Ovary (tissue), 9 donors: ENCODE data around the gene ITGB5. TPM values are rescaled to one million over a fixed set of nuclear protein-coding genes. Genes with fewer than 3 reads are reported as not detected.

ENCODE experiments used
- DNase-seq, 5 donors: peaks; one replicate each; pipeline ENCODE4 v3.0.0-alpha.2; 2019 to 2020
- H3K27ac ChIP-seq, 2 donors: fragments of 200-600 bp; one replicate each; pipeline versions ENCODE4 v1.5.1 to v1.8.0; 2019 to 2022
- H3K27me3 ChIP-seq: fragments of 200-600 bp; one replicate; pipeline ENCODE4 v1.8.0; 2022
- H3K36me3 ChIP-seq: fragments of 200-600 bp; sonication (generic); one replicate; pipeline ENCODE4 v1.5.1; 2019
- H3K4me1 ChIP-seq: one replicate; pipeline ENCODE4 v1.8.1; 2013; ENCODE audit warnings: mild to moderate bottlenecking, moderate library complexity; ENCODE audit not compliant: insufficient read depth
- H3K4me3 ChIP-seq: fragments of 200-600 bp; sonication (generic); one replicate; pipeline ENCODE4 v1.5.1; 2017
- H3K9me3 ChIP-seq, 2 donors: fragments of 200-600 bp in 1 of 2; sonication (generic) in 1 of 2; one replicate each; pipeline versions ENCODE4 v1.5.1 to v1.8.1; 2013 to 2019; ENCODE audit warnings: mild to moderate bottlenecking in 1 of 2, moderate library complexity in 1 of 2
- CTCF ChIP-seq, 3 donors: fragments of 450-650 bp in 2 of 3; fragments of 200-600 bp in 1 of 3; IDR thresholded peaks; one replicate each; pipeline versions ENCODE4 v1.5.1 to v1.8.0; 2016 to 2022; ENCODE audit warnings: antibody characterized with exemption in 3 of 3, mild to moderate bottlenecking in 1 of 3
- EP300 ChIP-seq: sonication (generic); formaldehyde crosslinking; IDR thresholded peaks from one replicate; pipeline ENCODE4 v1.6.1; 2017; ENCODE audit warnings: antibody characterized with exemption
- POLR2A ChIP-seq: fragments of 450-650 bp; IDR thresholded peaks from one replicate; pipeline ENCODE4 v1.6.1; 2017; ENCODE audit warnings: antibody characterized with exemption, mild to moderate bottlenecking, moderate library complexity
- WGBS, 3 donors: extraction: QIAGEN DNeasy Blood & Tissue Kit in 1 of 3; methylation state at CpG; one replicate each; pipeline versions ENCODE4 v1.1.5 to v1.1.7; 2013 to 2017; 5-methylcytosine and 5-hydroxymethylcytosine counted together
- intact Hi-C, 4 donors: fragments of 100-400 bp; cut with DNase I; formaldehyde crosslinking; loops; one replicate each; pipeline versions ENCODE4 v1.11.0 to v1.15.1; 2022 to 2023
- polyA plus RNA-seq, 2 donors: library from polyadenylated mRNA; stranded (reverse); fragments of 200-250 nt in 1 of 2; fragments of 350-450 nt in 1 of 2; fragmentation: Illumina TruSeq in 1 of 2; extraction: RNeasy Lipid Tissue Mini Kit (QIAGEN cat#74804) in 1 of 2; gene quantifications; one replicate each; pipeline ENCODE4 v1.2.3, GENCODE V29; 2013 to 2014
- total RNA-seq, 7 donors: library from RNA; depleted of rRNA in 2 of 7; stranded (reverse); fragments of >200 nt in 2 of 7; fragmentation: NEBNext Ultra II Directional in 3 of 7; extraction: Animal tissue kit (Norgen Biotek cat#: 25700) in 3 of 7; gene quantifications; one replicate each; pipeline versions ENCODE4 v1.1.0 to v1.2.4, GENCODE V29; 2016 to 2023
- donor health status: DM: no; HTN: no; CAD: no; lungs with moderate emphysema.
- donor health status: DM: no; HTN: no; CAD: no.
- donor health status: Bipolar disorder and iron deficiency.
- donor health status: DM: yes; HTN: yes; CAD: no.
- donor health status: DM: no; HTN: no; CAD: no.
- donor health status: DM: yes; HTN: yes; CAD: no.

The ITGB5 gene
- total and polyA plus RNA-seq, 9 donors = 31.0 to 109 (median 38.0) TPM

- intact Hi-C loops = loop anchor here in 1 of 4 donors (5.0 kb wide), 1 partner anchor 112 kb away; the partner anchor contains the start of gene ITGB5
- Histone ChIP-seq H3K4me1 (peaks cover 3% of the 10 kb centered on the region), H3K4me3 (no peak overlapping the region), H3K9me3 (no peaks in the 10 kb centered on the region), H3K27ac (no peak overlapping the region), H3K27me3 (no peaks in the 10 kb centered on the region), H3K36me3 (no peaks in the 10 kb centered on the region)
- TF ChIP-seq CTCF (IDR thresholded peaks at IDR 0.05) (no peak), POLR2A (no peak), EP300 (no peak)
- DNase-seq = peak in 1 of 5 donors; percentile 7
- 80 to 88% (median 81%) methylated on average over 7 of the region's 7 CpGs for WGBS, 3 donors
These were observed 112.2 kb downstream of the ITGB5 start for GRCh38 chr3:124774841-124775402.

- TF ChIP-seq CTCF (IDR thresholded peaks at IDR 0.05) = no peak
- no peak for TF ChIP-seq EP300
- TF ChIP-seq POLR2A = no peak
- WGBS, 3 donors = 12 to 26% (median 25%) methylated on average over 6 of the region's 6 CpGs
- Histone ChIP-seq H3K4me1 (peaks cover 2% of the 10 kb centered on the region), H3K27me3 (no peaks in the 10 kb centered on the region), H3K27ac (no peak overlapping the region), H3K4me3 (no peak overlapping the region), H3K9me3 (no peaks in the 10 kb centered on the region), H3K36me3 (no peaks in the 10 kb centered on the region)
- peak in 1 of 5 donors; percentile 26 for DNase-seq
- intact Hi-C loops = no loop called here
These were observed 112.8 kb downstream of the ITGB5 start for GRCh38 chr3:124774327-124774718.

- Histone ChIP-seq H3K4me1 (peaks cover 2% of the 10 kb centered on the region), H3K9me3 (no peaks in the 10 kb centered on the region), H3K27ac (no peak overlapping the region), H3K4me3 (no peak overlapping the region), H3K36me3 (no peaks in the 10 kb centered on the region), H3K27me3 (no peaks in the 10 kb centered on the region)
- TF ChIP-seq POLR2A (no peak), CTCF (IDR thresholded peaks at IDR 0.05) (no peak), EP300 (no peak)
- WGBS, 3 donors = 97 to 99% (median 97%) methylated on average over 17 of the region's 17 CpGs
- DNase-seq = peak in 1 of 5 donors; percentile 16
- intact Hi-C loops = no loop called here
These were observed 113.5 kb downstream of the ITGB5 start for GRCh38 chr3:124773351-124774326.

- DNase-seq = no peak
- Histone ChIP-seq H3K27ac (no peak overlapping the region), H3K27me3 (no peaks in the 10 kb centered on the region), H3K4me1 (peaks cover 2% of the 10 kb centered on the region), H3K4me3 (no peak overlapping the region), H3K9me3 (no peaks in the 10 kb centered on the region), H3K36me3 (no peaks in the 10 kb centered on the region)
- TF ChIP-seq CTCF (IDR thresholded peaks at IDR 0.05) (no peak), POLR2A (no peak), EP300 (no peak)
- WGBS, 3 donors = 11 to 12% (median 11%) methylated on average over 17 of the region's 17 CpGs
- intact Hi-C loops = no loop called here
These were observed 114.9 kb downstream of the ITGB5 start for GRCh38 chr3:124772081-124772831.
